ENCODE results near the gene UTY.

DNA sequence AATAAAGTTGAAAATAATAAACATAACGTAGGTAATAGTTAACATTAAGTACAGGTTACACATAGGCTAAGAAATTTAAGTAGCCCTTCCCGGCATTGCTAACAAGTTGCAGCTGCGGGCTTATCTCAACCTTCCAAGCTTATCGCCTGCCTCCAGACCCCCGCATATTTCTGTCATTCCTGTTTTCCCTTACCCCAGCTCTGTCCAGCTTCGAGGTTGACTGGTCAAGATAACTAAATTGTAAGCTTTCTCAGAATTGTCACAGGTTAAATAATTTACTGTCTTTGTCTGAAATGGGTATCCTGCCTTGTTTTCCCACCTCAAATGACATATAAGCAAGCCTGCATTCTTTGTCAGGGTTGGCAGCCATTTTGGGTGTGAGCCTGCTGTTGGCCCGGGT lies 36.7 kb downstream of the UTY start:
- TF ChIP-seq, protein P1, sequence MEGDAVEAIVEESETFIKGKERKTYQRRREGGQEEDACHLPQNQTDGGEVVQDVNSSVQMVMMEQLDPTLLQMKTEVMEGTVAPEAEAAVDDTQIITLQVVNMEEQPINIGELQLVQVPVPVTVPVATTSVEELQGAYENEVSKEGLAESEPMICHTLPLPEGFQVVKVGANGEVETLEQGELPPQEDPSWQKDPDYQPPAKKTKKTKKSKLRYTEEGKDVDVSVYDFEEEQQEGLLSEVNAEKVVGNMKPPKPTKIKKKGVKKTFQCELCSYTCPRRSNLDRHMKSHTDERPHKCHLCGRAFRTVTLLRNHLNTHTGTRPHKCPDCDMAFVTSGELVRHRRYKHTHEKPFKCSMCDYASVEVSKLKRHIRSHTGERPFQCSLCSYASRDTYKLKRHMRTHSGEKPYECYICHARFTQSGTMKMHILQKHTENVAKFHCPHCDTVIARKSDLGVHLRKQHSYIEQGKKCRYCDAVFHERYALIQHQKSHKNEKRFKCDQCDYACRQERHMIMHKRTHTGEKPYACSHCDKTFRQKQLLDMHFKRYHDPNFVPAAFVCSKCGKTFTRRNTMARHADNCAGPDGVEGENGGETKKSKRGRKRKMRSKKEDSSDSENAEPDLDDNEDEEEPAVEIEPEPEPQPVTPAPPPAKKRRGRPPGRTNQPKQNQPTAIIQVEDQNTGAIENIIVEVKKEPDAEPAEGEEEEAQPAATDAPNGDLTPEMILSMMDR (IDR thresholded peaks at IDR 0.05) = no peak
- TF ChIP-seq POLR2A (IDR thresholded peaks at IDR 0.05) = no peak
- TF ChIP-seq EP300 (IDR thresholded peaks at IDR 0.05) = no peak
- TF ChIP-seq POLR2AphosphoS5 (IDR thresholded peaks at IDR 0.05) = no peak
